Measurements from ENCODE around the gene MTHFD1L.
A peak's percentile ranks its signal among the peaks of the same experiment; 100 is the strongest.
"Not testable (repeated sequence)": the region's sequence is repeated elsewhere in the genome, so short reads cannot be mapped to it uniquely, and the experiment has no call there.

Gene MTHFD1L

GRCh38 chr6:150848400-150848799 is 17.1 kb upstream of the MTHFD1L start:
- DNase-seq: no peak
- peaks cover 6% of the 10 kb centered on the region for H3K27me3 ChIP-seq
- H3K4me1 ChIP-seq: no peaks in the 10 kb centered on the region
- H3K9me3 ChIP-seq: no peaks in the 10 kb centered on the region
- H3K36me3 ChIP-seq: no peaks in the 10 kb centered on the region
- TF ChIP-seq, protein P1, sequence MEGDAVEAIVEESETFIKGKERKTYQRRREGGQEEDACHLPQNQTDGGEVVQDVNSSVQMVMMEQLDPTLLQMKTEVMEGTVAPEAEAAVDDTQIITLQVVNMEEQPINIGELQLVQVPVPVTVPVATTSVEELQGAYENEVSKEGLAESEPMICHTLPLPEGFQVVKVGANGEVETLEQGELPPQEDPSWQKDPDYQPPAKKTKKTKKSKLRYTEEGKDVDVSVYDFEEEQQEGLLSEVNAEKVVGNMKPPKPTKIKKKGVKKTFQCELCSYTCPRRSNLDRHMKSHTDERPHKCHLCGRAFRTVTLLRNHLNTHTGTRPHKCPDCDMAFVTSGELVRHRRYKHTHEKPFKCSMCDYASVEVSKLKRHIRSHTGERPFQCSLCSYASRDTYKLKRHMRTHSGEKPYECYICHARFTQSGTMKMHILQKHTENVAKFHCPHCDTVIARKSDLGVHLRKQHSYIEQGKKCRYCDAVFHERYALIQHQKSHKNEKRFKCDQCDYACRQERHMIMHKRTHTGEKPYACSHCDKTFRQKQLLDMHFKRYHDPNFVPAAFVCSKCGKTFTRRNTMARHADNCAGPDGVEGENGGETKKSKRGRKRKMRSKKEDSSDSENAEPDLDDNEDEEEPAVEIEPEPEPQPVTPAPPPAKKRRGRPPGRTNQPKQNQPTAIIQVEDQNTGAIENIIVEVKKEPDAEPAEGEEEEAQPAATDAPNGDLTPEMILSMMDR (IDR thresholded peaks at IDR 0.05; ENCODE audit: low read depth, low read length): no peak
- no peak overlapping the region for H3K4me3 ChIP-seq (ENCODE audit: low read depth, low read length)

GRCh38 chr6:150854392-150854791 is 11.1 kb upstream of the MTHFD1L start:
- not testable (repeated sequence) for H3K36me3 ChIP-seq; H3K4me1 ChIP-seq; H3K9me3 ChIP-seq; H3K4me3 ChIP-seq (ENCODE audit: low read depth, low read length); H3K27me3 ChIP-seq; DNase-seq

- H3K36me3 ChIP-seq, H3K4me1 ChIP-seq, H3K9me3 ChIP-seq: not testable (repeated sequence)
These were observed 10.3 kb upstream of the MTHFD1L start for GRCh38 chr6:150855171-150855570.

GRCh38 chr6:150857062-150857944 is 8.2 kb upstream of the MTHFD1L start:
- no peaks in the 10 kb centered on the region for H3K4me1 ChIP-seq
- H3K27me3 ChIP-seq: no peaks in the 10 kb centered on the region
- TF ChIP-seq, protein P1 (IDR thresholded peaks at IDR 0.05; ENCODE audit: low read depth, low read length): no peak
- no peaks in the 10 kb centered on the region for H3K9me3 ChIP-seq
- no peak for DNase-seq
- no peak overlapping the region for H3K4me3 ChIP-seq (ENCODE audit: low read depth, low read length)
- H3K36me3 ChIP-seq: no peaks in the 10 kb centered on the region

More at GRCh38 chr6:150855171-150855570, 10.3 kb upstream of the MTHFD1L start:
- DNase-seq; H3K4me3 ChIP-seq (ENCODE audit: low read depth, low read length); H3K27me3 ChIP-seq: not testable (repeated sequence)

DNA sequence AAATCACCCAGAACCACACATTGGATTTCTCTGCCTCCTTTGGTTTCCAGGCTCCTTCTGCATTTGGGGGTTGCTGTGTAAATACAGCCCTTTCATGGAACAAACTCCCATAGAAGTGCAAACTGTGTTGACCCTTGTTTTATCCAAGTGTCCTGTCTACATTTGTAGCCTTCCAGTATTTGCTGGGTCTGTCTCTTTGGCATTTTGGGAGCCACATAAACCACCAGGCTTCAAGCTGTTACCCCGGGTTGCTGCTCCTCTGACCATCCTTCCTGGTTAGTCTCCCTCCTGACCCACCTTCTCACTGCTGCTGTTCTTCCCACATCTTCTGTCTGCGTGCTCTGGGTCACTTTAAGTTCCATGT is 7.6 kb upstream of the MTHFD1L start:
- TF ChIP-seq, protein P1 (IDR thresholded peaks at IDR 0.05; ENCODE audit: low read depth, low read length): no peak
- H3K36me3 ChIP-seq: no peaks in the 10 kb centered on the region
- no peaks in the 10 kb centered on the region for H3K27me3 ChIP-seq
- no peak overlapping the region for H3K4me3 ChIP-seq (ENCODE audit: low read depth, low read length)
- H3K4me1 ChIP-seq: no peaks in the 10 kb centered on the region
- no peaks in the 10 kb centered on the region for H3K9me3 ChIP-seq
- DNase-seq: no peak

GRCh38 chr6:150861448-150862168 is 3.9 kb upstream of the MTHFD1L start:
- H3K4me1 ChIP-seq; H3K4me3 ChIP-seq (ENCODE audit: low read depth, low read length); H3K36me3 ChIP-seq; H3K27me3 ChIP-seq; H3K9me3 ChIP-seq: not testable (repeated sequence)
- DNase-seq: peak; percentile 13

GRCh38 chr6:150863213-150863928 is 2.1 kb upstream of the MTHFD1L start:
- no peaks in the 10 kb centered on the region for H3K36me3 ChIP-seq
- H3K4me3 ChIP-seq (ENCODE audit: low read depth, low read length): no peak overlapping the region
- no peaks in the 10 kb centered on the region for H3K27me3 ChIP-seq
- TF ChIP-seq, protein P1 (IDR thresholded peaks at IDR 0.05; ENCODE audit: low read depth, low read length): no peak
- no peaks in the 10 kb centered on the region for H3K4me1 ChIP-seq
- DNase-seq: no peak
- H3K9me3 ChIP-seq: no peaks in the 10 kb centered on the region
